ENCODE data around the gene EPHB1.

EPHB1 gene

DNA sequence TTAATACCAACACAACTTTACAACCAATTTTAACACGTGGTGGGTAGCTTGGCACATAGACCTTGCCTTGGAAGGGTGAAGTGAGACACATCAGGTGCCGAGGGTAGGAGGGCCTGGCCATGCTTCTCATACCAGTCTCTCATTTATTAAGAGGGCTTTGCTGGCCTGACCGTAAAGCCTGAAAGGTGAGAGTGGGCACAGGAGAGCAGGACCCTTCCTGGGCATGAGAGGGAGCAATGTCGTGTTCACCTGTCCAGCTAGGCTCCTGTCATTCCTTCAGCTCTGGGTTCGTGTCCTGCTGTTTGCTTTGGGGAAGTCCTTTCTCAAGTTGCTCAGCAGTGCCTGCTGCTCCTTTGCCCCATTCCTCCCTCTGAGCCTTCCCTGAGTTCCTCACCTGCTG is 294.4 kb downstream of the EPHB1 start:
- H3K36me3 Mint-ChIP-seq (ENCODE audit: low read depth) = no peaks in the 10 kb centered on the region
- H3K27ac Mint-ChIP-seq = no peak overlapping the region
- no peak overlapping the region for H3K4me3 Mint-ChIP-seq

DNA sequence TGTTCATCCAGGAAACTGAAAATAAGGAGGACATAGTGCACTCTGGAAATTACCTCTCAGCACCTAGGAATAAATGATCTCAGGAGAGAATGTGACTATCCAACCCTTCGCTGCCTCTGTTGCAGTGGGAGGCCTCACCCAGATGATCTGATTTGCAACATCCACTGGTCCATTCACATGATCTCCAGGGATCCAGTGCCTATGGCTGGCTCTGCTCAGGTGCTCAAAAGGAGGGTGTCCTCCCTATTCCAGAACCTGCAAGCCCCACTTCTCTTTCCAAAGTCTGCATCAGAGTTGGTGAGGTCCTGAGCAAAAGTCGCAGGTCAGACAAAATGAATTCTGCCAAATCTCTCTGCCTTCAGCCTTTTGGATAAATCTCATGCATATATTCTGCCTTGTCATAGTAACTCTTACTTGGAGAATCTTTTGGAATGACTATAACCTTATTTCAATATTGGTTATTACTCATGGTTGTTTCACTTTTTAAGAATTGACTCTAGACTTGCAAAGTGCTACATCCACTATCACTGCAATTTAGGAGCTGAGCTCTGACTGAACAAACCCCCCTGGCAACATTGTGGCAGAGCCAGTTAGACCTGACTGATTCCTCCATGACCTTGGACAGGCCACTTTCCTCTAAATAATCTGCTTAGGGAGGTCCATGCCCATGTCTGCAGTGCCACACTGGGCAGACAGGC is 295.1 kb downstream of the EPHB1 start:
- no peaks in the 10 kb centered on the region for H3K4me1 Mint-ChIP-seq
- H3K27ac Mint-ChIP-seq = no peak overlapping the region
- H3K4me3 Mint-ChIP-seq = no peak overlapping the region
- H3K27me3 Mint-ChIP-seq (ENCODE audit: low read depth) = peaks cover 18% of the 10 kb centered on the region
- TF ChIP-seq, protein P1, sequence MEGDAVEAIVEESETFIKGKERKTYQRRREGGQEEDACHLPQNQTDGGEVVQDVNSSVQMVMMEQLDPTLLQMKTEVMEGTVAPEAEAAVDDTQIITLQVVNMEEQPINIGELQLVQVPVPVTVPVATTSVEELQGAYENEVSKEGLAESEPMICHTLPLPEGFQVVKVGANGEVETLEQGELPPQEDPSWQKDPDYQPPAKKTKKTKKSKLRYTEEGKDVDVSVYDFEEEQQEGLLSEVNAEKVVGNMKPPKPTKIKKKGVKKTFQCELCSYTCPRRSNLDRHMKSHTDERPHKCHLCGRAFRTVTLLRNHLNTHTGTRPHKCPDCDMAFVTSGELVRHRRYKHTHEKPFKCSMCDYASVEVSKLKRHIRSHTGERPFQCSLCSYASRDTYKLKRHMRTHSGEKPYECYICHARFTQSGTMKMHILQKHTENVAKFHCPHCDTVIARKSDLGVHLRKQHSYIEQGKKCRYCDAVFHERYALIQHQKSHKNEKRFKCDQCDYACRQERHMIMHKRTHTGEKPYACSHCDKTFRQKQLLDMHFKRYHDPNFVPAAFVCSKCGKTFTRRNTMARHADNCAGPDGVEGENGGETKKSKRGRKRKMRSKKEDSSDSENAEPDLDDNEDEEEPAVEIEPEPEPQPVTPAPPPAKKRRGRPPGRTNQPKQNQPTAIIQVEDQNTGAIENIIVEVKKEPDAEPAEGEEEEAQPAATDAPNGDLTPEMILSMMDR (IDR thresholded peaks at IDR 0.05; ENCODE audit: unreplicated experiment in 3 of 3) = no peak
- no peaks in the 10 kb centered on the region for H3K36me3 Mint-ChIP-seq (ENCODE audit: low read depth)
- H3K9me3 Mint-ChIP-seq = no peaks in the 10 kb centered on the region

More for the DNA sequence above, 294.4 kb downstream of the EPHB1 start:
- H3K27me3 Mint-ChIP-seq (ENCODE audit: low read depth) = peaks cover 18% of the 10 kb centered on the region
- TF ChIP-seq, protein P1 (IDR thresholded peaks at IDR 0.05; ENCODE audit: unreplicated experiment in 3 of 3) = no peak
- no peaks in the 10 kb centered on the region for H3K9me3 Mint-ChIP-seq
- H3K4me1 Mint-ChIP-seq = no peaks in the 10 kb centered on the region

DNA sequence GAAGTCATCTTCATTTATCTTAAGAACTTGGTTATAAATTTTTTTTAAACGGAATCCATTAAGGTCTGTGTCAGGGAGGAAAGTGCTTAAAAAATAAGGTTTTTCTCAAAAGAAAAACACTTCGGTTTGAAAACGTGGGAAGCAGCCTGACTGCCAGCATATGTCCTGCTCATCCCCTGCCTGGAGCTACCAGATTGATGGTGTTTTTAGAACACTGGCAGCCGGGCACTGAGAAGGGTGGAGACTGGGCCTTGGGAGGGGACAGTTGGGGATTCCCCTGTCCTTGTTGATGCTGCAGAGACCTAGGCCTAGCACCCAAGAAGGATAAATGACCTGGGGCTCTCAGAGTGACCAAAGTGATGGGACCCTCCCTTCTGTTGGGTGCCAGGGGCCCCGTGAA is 296.9 kb downstream of the EPHB1 start:
- H3K36me3 Mint-ChIP-seq (ENCODE audit: low read depth) = no peaks in the 10 kb centered on the region
- H3K9me3 Mint-ChIP-seq = no peaks in the 10 kb centered on the region
- peaks cover 18% of the 10 kb centered on the region for H3K27me3 Mint-ChIP-seq (ENCODE audit: low read depth)
- H3K27ac Mint-ChIP-seq = no peak overlapping the region
- H3K4me3 Mint-ChIP-seq = no peak overlapping the region
- TF ChIP-seq, protein P1 (IDR thresholded peaks at IDR 0.05; ENCODE audit: unreplicated experiment in 3 of 3) = no peak
- H3K4me1 Mint-ChIP-seq = no peaks in the 10 kb centered on the region

DNA sequence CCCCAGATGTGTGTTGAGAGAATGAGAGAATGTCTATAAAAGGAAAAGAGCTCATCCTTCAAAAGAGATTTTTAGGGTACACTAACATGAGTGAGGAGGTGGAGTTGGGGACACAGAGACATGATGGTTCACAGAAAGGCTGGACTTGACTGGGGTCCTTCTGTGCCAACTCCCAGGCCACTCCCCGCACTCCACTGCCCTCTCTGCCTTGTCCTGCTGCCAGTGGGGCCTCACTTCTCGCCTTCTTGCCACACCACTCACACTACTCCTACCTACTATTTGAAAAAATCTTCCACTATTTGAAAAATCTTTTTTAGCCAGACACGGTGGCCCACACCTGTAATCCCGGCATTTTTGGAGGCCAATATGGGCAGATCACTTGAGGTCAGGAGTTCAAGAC is 298.1 kb downstream of the EPHB1 start:
- Mint-ChIP-seq H3K36me3 (ENCODE audit: low read depth) (no peaks in the 10 kb centered on the region), H3K27me3 (ENCODE audit: low read depth) (peaks cover 18% of the 10 kb centered on the region), H3K9me3 (no peaks in the 10 kb centered on the region), H3K27ac (no peak overlapping the region), H3K4me3 (no peak overlapping the region), H3K4me1 (no peaks in the 10 kb centered on the region)
- TF ChIP-seq, protein P1 (IDR thresholded peaks at IDR 0.05; ENCODE audit: unreplicated experiment in 3 of 3) = no peak

DNA sequence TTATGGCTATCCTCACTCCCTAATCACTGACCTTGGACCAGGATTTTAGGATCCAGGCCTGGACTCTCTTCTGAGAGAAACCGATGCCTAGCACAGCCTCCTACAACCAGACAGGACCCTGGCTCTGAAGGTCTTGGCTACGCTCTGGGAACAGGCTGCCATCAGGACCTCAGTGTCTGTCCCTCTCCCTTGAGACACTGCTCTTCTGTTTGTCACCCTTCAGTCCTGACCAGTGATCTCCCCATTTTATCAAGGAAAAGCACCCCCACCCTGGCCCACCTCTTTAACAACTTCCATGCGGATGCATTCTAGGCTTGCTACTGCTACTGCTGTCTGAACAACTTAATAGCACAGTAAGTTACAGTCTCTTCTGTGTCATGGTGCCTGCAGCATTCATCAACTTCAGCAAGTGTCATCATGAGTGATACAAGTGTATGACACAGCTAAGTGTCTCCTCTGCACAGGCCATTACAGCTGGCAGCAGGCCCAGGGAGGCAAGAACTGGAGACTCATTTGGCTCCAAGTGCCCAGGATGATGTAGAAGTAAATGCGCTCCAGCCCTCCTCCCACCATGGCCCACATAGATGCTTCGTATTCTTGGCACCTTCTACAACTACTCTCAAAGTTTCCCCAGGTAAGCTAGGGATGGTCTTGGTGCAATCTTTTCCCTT is 302.4 kb downstream of the EPHB1 start:
- H3K36me3 Mint-ChIP-seq (ENCODE audit: low read depth) = no peaks in the 10 kb centered on the region
- peaks cover 3% of the 10 kb centered on the region for H3K27me3 Mint-ChIP-seq (ENCODE audit: low read depth)
- H3K9me3 Mint-ChIP-seq = no peaks in the 10 kb centered on the region
- H3K27ac Mint-ChIP-seq = no peak overlapping the region
- TF ChIP-seq, protein P1 (IDR thresholded peaks at IDR 0.05; ENCODE audit: unreplicated experiment in 3 of 3) = no peak
- H3K4me1 Mint-ChIP-seq = no peaks in the 10 kb centered on the region
- no peak overlapping the region for H3K4me3 Mint-ChIP-seq
